Neural cell (in vitro differentiated cells): ENCODE measurements around the gene DPP10. TPM values are rescaled to one million over a fixed set of nuclear protein-coding genes. Genes with fewer than 3 reads are reported as not detected.

Experiments
- H2AFZ ChIP-seq: fragments of 200-600, 300-800 bp; sonication (generic), shearing (Covaris generic); 2 replicates; pipeline ENCODE4 v1.6.0; 2014; ENCODE audit warnings: low read depth, mild to moderate bottlenecking, antibody characterized with exemption, low read length, moderate library complexity
- H3F3A ChIP-seq: fragments of 200-600 bp; shearing (Covaris generic); 2 replicates; pipeline ENCODE4 v1.6.1; 2016; ENCODE audit warnings: mild to moderate bottlenecking, moderate library complexity, mixed read lengths, antibody characterized with exemption, low read length; ENCODE audit not compliant: insufficient read depth, poor library complexity, severe bottlenecking
- H3K27ac ChIP-seq: fragments of 200-600, 300-800 bp; sonication (generic), shearing (Covaris generic); 2 replicates; pipeline ENCODE4 v1.5.1; 2014; ENCODE audit warnings: mild to moderate bottlenecking, low read length, moderate library complexity
- H3K27me3 ChIP-seq: fragments of 300-800, 200-600 bp; sonication (generic), shearing (Covaris generic); 2 replicates; pipeline ENCODE4 v1.6.0; 2014; ENCODE audit warnings: mild to moderate bottlenecking, low read depth, low read length, moderate library complexity; ENCODE audit not compliant: insufficient read depth
- H3K36me3 ChIP-seq: fragments of 300-800, 200-600 bp; sonication (generic), shearing (Covaris generic); 2 replicates; pipeline ENCODE4 v1.5.1; 2014; ENCODE audit warnings: mild to moderate bottlenecking, antibody characterized with exemption, low read length, moderate library complexity; ENCODE audit not compliant: insufficient read depth
- H3K4me2 ChIP-seq: fragments of 300-800, 200-600 bp; sonication (generic), shearing (Covaris generic); 2 replicates; pipeline ENCODE4 v1.6.0; 2014; ENCODE audit warnings: mild to moderate bottlenecking, low read length
- H3K4me3 ChIP-seq: fragments of 300-800, 200-600 bp; sonication (generic), shearing (Covaris generic); 2 replicates; pipeline ENCODE4 v1.5.1; 2014; ENCODE audit warnings: mild to moderate bottlenecking, low read length, moderate library complexity
- H3K79me2 ChIP-seq: fragments of 200-600 bp; shearing (Covaris generic); replicated peaks from 2 replicates; pipeline ENCODE4 v1.6.0; 2014; ENCODE audit warnings: mild to moderate bottlenecking, low read length, moderate library complexity; ENCODE audit not compliant: insufficient read depth
- H3K9ac ChIP-seq: fragments of 300-800, 200-600 bp; sonication (generic), shearing (Covaris generic); 2 replicates; pipeline ENCODE4 v1.6.1; 2016; ENCODE audit warnings: mild to moderate bottlenecking, low read length, mixed read lengths
- H3K9me2 ChIP-seq: fragments of 200-600 bp; shearing (Covaris generic); 2 replicates; pipeline ENCODE4 v1.6.1; 2016; ENCODE audit warnings: mild to moderate bottlenecking, low read length, mixed read lengths; ENCODE audit not compliant: insufficient read depth
- H3K9me3 ChIP-seq: fragments of 200-600, 300-800 bp; sonication (generic), shearing (Covaris generic); 2 replicates; pipeline ENCODE4 v1.6.1; 2016; ENCODE audit warnings: mild to moderate bottlenecking, mixed run types, low read length, moderate library complexity, mixed read lengths
- H4K20me1 ChIP-seq: fragments of 200-600 bp; shearing (Covaris generic); 2 replicates; pipeline ENCODE4 v1.6.1; 2016; ENCODE audit warnings: mild to moderate bottlenecking, mixed run types; ENCODE audit not compliant: insufficient read depth
- EP300 ChIP-seq: fragments of 450-650 bp; conservative IDR thresholded peaks from 2 replicates; pipeline ENCODE4 v1.6.1; 2014; ENCODE audit warnings: antibody characterized with exemption, mild to moderate bottlenecking, moderate library complexity; ENCODE audit not compliant: poor library complexity, severe bottlenecking
- EZH2 ChIP-seq: fragments of 200-600, 300-800 bp; shearing (Covaris generic), sonication (generic); IDR thresholded peaks from 2 replicates; pipeline ENCODE4 v1.6.1; 2014; ENCODE audit warnings: antibody characterized with exemption, low read length, borderline replicate concordance, mild to moderate bottlenecking; ENCODE audit not compliant: insufficient read depth, poor library complexity, severe bottlenecking
- MXI1 ChIP-seq: fragments of 450-650 bp; conservative IDR thresholded peaks from 2 replicates; pipeline ENCODE4 v1.6.1; 2014; ENCODE audit warnings: antibody characterized with exemption, mild to moderate bottlenecking; ENCODE audit not compliant: poor library complexity, severe bottlenecking
- POLR2AphosphoS5 ChIP-seq: IDR thresholded peaks from 2 replicates; pipeline ENCODE4 v1.6.1; 2012
- RAD21 ChIP-seq: fragments of 450-650 bp; conservative IDR thresholded peaks from 2 replicates; pipeline ENCODE4 v1.6.1; 2014; ENCODE audit warnings: antibody characterized with exemption, mild to moderate bottlenecking, moderate library complexity
- SMC3 ChIP-seq: fragments of 450-650 bp; conservative IDR thresholded peaks from 2 replicates; pipeline ENCODE4 v1.6.1; 2014; ENCODE audit warnings: antibody characterized with exemption, mild to moderate bottlenecking, moderate library complexity; ENCODE audit not compliant: poor library complexity
- TAF1 ChIP-seq: IDR thresholded peaks from 2 replicates; pipeline ENCODE4 v1.6.1; 2012; ENCODE audit warnings: low read depth
- polyA plus RNA-seq: library from polyadenylated mRNA; depleted of rRNA; stranded (reverse); fragments of >200 nt; gene quantifications from 2 replicates; pipeline ENCODE4 v1.2.3, GENCODE V29; 2014
- TF ChIP-seq, protein P1 (sequence below): IDR thresholded peaks from 2 replicates; pipeline ENCODE4 v1.6.1; 2012; ENCODE audit warnings: borderline replicate concordance
- TF ChIP-seq, protein P2 (sequence below): fragments of 450-650 bp; IDR thresholded peaks from 2 replicates; pipeline ENCODE4 v1.5.1; 2014; ENCODE audit warnings: antibody characterized with exemption, mild to moderate bottlenecking, moderate library complexity; ENCODE audit not compliant: poor library complexity, severe bottlenecking

The DPP10 gene
- polyA plus RNA-seq, 1 donor from 2014 or later, result 13.9 TPM

DNA sequence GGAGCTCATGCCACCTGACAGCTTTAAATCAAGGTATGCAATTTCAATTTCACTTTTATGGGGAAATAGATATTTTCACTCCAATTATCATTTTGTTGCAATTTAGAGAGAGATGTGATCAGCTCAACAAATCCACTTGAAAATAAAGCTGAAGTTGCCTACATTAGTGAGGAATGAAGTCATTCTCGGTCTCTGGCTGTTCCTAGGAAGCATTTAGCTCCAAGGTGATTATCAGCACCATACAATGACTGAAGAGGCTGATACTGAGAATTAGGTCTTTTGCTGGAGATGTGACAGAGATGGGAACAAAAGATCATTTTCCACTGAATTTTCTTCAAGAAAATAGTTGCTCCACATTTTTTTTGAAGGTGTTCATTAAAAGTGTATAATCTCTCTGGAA is 1303.7 kb downstream of the DPP10 start:
- no peaks in the 10 kb centered on the region for H3K27me3 ChIP-seq
- no peak overlapping the region for H3K4me3 ChIP-seq
- H3K4me2 ChIP-seq, result no peak overlapping the region
- H3K27ac ChIP-seq, result no peak overlapping the region
- TF ChIP-seq SMC3, result no peak
- TF ChIP-seq POLR2AphosphoS5, result no peak
- no peak for TF ChIP-seq EP300
- no peak for TF ChIP-seq EZH2
- TF ChIP-seq RAD21, result no peak
- TF ChIP-seq, protein P1, sequence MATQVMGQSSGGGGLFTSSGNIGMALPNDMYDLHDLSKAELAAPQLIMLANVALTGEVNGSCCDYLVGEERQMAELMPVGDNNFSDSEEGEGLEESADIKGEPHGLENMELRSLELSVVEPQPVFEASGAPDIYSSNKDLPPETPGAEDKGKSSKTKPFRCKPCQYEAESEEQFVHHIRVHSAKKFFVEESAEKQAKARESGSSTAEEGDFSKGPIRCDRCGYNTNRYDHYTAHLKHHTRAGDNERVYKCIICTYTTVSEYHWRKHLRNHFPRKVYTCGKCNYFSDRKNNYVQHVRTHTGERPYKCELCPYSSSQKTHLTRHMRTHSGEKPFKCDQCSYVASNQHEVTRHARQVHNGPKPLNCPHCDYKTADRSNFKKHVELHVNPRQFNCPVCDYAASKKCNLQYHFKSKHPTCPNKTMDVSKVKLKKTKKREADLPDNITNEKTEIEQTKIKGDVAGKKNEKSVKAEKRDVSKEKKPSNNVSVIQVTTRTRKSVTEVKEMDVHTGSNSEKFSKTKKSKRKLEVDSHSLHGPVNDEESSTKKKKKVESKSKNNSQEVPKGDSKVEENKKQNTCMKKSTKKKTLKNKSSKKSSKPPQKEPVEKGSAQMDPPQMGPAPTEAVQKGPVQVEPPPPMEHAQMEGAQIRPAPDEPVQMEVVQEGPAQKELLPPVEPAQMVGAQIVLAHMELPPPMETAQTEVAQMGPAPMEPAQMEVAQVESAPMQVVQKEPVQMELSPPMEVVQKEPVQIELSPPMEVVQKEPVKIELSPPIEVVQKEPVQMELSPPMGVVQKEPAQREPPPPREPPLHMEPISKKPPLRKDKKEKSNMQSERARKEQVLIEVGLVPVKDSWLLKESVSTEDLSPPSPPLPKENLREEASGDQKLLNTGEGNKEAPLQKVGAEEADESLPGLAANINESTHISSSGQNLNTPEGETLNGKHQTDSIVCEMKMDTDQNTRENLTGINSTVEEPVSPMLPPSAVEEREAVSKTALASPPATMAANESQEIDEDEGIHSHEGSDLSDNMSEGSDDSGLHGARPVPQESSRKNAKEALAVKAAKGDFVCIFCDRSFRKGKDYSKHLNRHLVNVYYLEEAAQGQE, result no peak
- TF ChIP-seq, protein P2, sequence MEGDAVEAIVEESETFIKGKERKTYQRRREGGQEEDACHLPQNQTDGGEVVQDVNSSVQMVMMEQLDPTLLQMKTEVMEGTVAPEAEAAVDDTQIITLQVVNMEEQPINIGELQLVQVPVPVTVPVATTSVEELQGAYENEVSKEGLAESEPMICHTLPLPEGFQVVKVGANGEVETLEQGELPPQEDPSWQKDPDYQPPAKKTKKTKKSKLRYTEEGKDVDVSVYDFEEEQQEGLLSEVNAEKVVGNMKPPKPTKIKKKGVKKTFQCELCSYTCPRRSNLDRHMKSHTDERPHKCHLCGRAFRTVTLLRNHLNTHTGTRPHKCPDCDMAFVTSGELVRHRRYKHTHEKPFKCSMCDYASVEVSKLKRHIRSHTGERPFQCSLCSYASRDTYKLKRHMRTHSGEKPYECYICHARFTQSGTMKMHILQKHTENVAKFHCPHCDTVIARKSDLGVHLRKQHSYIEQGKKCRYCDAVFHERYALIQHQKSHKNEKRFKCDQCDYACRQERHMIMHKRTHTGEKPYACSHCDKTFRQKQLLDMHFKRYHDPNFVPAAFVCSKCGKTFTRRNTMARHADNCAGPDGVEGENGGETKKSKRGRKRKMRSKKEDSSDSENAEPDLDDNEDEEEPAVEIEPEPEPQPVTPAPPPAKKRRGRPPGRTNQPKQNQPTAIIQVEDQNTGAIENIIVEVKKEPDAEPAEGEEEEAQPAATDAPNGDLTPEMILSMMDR, result no peak
- no peak overlapping the region for H3K9ac ChIP-seq
- H3K36me3 ChIP-seq, result no peaks in the 10 kb centered on the region
- H3K9me2 ChIP-seq, result no peaks in the 10 kb centered on the region
- H4K20me1 ChIP-seq, result no peaks in the 10 kb centered on the region
- no peaks in the 10 kb centered on the region for H3K79me2 ChIP-seq
- H3F3A ChIP-seq, result no peaks in the 10 kb centered on the region
- no peak overlapping the region for H2AFZ ChIP-seq
- H3K9me3 ChIP-seq, result no peaks in the 10 kb centered on the region

DNA sequence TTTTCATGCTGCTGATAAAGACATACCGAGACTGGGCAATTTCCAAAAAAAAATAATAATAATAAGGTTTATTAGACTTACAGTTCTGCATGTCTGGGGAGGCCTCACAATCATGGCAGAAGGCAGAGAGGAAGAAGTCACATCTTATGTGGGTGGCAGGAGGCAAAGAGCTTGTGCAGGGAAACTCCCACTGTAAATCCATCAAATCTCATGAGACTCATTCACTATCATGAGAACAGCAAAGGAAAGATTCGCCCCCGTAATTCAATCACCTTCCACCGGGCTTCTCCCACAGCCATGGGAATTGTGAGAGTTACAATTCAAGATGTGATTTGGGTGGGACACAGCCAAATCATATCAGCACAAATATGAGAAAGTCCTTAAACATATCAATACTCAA is 1314.8 kb downstream of the DPP10 start:
- Histone ChIP-seq H3K9me3 (no peaks in the 10 kb centered on the region), H3K4me3 (no peak overlapping the region), H4K20me1 (no peaks in the 10 kb centered on the region), H3K27ac (no peak overlapping the region), H3K4me2 (no peak overlapping the region), H2AFZ (no peak overlapping the region), H3K79me2 (no peaks in the 10 kb centered on the region), H3K9ac (no peak overlapping the region), H3F3A (no peaks in the 10 kb centered on the region), H3K9me2 (no peaks in the 10 kb centered on the region), H3K36me3 (no peaks in the 10 kb centered on the region), H3K27me3 (no peaks in the 10 kb centered on the region)
- TF ChIP-seq MXI1 (no peak), POLR2AphosphoS5 (no peak), EZH2 (no peak), RAD21 (no peak), EP300 (no peak), SMC3 (no peak), TAF1 (no peak)
- TF ChIP-seq, protein P1, result no peak
- TF ChIP-seq, protein P2, result no peak
